ENCODE results near the gene OR10T2.
"Not testable (repeated sequence)": the region's sequence is repeated elsewhere in the genome, so short reads cannot be mapped to it uniquely, and the experiment has no call there.

OR10T2 gene

DNA sequence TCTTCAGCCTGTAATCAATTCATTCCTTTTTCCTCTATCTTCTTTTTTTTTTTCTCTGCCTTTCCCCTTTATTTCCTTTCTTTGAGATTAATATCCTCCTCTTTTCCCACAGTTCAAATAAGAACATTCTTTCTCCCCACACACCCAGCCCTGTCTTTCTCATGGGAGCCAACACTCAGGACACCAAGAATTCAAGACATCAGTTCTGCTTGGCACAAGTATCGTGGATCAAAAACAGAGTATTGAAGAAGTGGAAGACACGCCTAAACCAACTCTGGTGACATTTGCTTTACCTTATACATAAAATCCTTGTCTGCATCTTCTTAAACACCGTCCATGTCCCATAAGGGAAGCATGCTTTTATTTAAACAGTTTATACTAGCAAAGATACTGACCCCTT is 42.6 kb downstream of the OR10T2 start:
- DNase-seq (ENCODE audit: low read depth), result no peak

DNA sequence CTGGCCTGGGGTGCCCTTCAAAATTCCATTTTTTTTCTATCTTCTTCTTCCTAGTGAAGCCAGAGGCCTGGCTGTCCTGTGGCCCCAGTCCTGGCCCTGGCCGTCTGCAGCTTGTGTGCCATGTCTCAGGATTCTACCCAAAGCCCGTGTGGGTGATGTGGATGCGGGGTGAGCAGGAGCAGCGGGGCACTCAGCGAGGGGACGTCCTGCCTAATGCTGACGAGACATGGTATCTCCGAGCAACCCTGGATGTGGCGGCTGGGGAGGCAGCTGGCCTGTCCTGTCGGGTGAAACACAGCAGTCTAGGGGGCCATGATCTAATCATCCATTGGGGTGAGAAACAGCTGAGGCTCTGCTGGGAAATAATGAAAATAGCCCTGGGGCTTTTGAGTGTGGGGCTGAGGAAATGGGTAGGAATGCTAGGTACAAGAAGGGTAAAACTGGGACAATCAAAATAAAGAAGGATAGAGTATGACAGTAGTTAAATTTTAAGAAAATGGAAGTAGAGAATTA is 43.4 kb downstream of the OR10T2 start:
- DNase-seq (ENCODE audit: low read depth), result no peak

DNA sequence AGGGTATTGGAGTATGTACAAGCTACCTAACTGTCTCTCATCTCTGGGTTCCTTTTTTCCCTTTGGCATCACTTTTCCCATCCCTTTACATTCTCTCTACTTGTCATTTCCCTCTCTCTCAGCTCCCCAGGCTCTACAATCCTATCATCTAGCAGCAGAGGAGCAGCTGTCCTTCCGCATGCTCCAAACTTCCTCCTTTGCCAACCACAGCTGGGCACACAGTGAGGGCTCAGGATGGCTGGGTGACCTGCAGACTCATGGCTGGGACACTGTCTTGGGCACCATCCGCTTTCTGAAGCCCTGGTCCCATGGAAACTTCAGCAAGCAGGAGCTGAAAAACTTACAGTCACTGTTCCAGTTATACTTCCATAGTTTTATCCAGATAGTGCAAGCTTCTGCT is 45.0 kb downstream of the OR10T2 start:
- no peak for DNase-seq (ENCODE audit: low read depth)

DNA sequence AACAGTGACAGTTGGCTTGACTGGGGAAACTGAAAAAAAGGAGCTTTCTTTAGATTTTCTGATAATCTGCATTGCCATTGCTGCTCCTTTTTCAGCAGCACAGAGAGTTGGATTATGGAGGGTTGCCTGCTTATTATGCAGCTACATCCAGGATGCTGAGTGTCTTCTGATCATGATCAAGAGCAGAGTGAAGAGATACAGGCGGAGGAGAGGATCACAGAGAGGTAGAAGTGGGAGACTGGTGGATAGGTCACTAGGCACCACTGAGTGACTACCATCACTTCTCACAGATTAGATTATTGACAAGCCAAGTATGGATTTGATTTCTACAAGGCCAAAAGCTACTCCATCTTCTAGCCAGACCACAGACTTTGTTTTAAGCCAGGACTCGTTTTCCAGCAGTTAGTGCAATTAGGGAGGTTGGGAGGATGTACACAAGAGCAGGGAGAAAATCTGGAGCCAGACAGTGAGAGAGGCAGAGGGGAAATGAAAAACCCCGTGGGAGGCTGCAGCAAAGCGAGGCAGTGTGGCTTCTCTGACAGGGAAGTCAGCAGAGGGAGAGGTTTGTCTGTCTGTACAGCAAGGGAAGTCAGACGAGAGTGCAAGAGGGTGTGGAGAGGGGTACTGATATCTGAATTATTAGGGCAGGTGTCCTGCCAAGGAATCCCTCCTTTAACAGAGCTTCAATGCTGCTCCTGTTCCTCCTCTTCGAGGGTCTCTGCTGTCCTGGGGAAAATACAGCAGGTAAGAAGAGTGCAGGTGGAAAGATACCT is 45.8 kb downstream of the OR10T2 start, which contains the start of gene CD1E:
TSS of gene CD1E (plus strand) at position 592 of the 773 bp plus-strand sequence. CDS start at position 687, 95 bp downstream.
- DNase-seq (ENCODE audit: low read depth), result no peak

DNA sequence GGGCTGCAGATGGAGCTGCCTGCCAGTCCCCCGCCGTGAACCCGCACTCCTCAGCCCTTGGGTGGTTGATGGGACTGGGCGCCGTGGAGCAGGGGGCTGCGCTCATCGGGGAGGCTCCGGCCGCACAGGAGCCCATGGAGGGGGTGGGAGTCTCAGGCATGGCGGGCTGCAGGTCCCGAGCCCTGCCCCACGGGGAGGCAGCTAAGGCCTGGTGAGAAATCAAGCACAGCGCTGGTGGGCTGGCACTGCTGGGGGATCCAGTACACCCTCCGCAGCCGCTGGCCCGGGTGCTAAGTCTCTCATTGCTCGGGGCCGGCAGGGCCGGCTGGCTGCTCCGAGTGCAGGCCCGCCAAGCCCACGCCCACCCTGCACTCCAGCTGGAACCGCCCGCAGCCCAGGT is 50.3 kb downstream of the OR10T2 start:
- not testable (repeated sequence) for DNase-seq (ENCODE audit: low read depth)

Data from fibroblast of gingiva (primary cell).